Uterus (tissue), 2 donors: ENCODE data around the gene CDH4.

ENCODE experiments used
- CTCF ChIP-seq, 4 experiments: fragments of 200-600 bp in 2 of 4; fragments of 450-650 bp in 2 of 4; sonication (generic) in 2 of 4; IDR thresholded peaks; one replicate each; pipeline ENCODE4 v1.5.1; 2016 to 2019; ENCODE audit warnings: antibody characterized with exemption in 4 of 4, mild to moderate bottlenecking in 2 of 4, moderate library complexity in 1 of 4
- POLR2A ChIP-seq, 2 donors: fragments of 450-650 bp; IDR thresholded peaks; one replicate each; pipeline ENCODE4 v1.6.1; 2016; ENCODE audit warnings: antibody characterized with exemption in 2 of 2, mild to moderate bottlenecking in 1 of 2, moderate library complexity in 1 of 2

- no peak for TF ChIP-seq CTCF (IDR thresholded peaks at IDR 0.05)
- TF ChIP-seq POLR2A (IDR thresholded peaks at IDR 0.05), result no peak
Observed at GRCh38 chr20:61292821-61293612, 41.0 kb downstream of the CDH4 start.
